Large intestine (tissue), 12 donors: ENCODE results near the gene HPCAL1. TPM values are rescaled to one million over a fixed set of nuclear protein-coding genes. Genes with fewer than 3 reads are reported as not detected.

Experiments used
- DNase-seq, 2 donors: peaks; one replicate each; pipeline versions ENCODE4 v3.0.0 to v3.0.0-alpha.2; 2013
- H3K27ac ChIP-seq: one replicate; pipeline ENCODE4 v1.5.1; 2013; ENCODE audit warnings: low read length
- H3K27me3 ChIP-seq: 2 replicates; pipeline ENCODE4 v1.6.1; 2013; ENCODE audit warnings: low read length; ENCODE audit not compliant: control insufficient read depth, insufficient read depth
- H3K36me3 ChIP-seq: 2 replicates; pipeline ENCODE4 v1.6.1; 2013; ENCODE audit warnings: low read length; ENCODE audit not compliant: control insufficient read depth, insufficient read depth
- H3K4me1 ChIP-seq: one replicate; pipeline ENCODE4 v1.6.1; 2013; ENCODE audit warnings: low read length; ENCODE audit not compliant: control insufficient read depth, insufficient read depth
- H3K4me3 ChIP-seq: one replicate; pipeline ENCODE4 v1.5.1; 2013; ENCODE audit warnings: low read length
- H3K9me3 ChIP-seq: one replicate; pipeline ENCODE4 v1.6.1; 2013; ENCODE audit warnings: mild to moderate bottlenecking, low read depth, low read length, moderate library complexity; ENCODE audit not compliant: control insufficient read depth
- WGBS: methylation state at CpG from one replicate; pipeline ENCODE4 v1.1.5; 2013; ENCODE audit warnings: low lambda C conversion rate; ENCODE audit not compliant: insufficient coverage; 5-methylcytosine and 5-hydroxymethylcytosine counted together
- long read RNA-seq, 11 donors: transcript quantifications; one replicate each; lab custom pipeline, GENCODE V29; 2026
- polyA plus RNA-seq: library from polyadenylated mRNA; unstranded; fragments of 120-200 nt; gene quantifications from one replicate; pipeline ENCODE4 v1.2.1, GENCODE V29; 2013

HPCAL1 gene
- polyA plus RNA-seq, result 68.7 TPM
- long read RNA-seq, donor 1, transcript HPCAL1-201 (5 exons, 1,751 nt), result major isoform, 9 of 9 reads
- long read RNA-seq, donor 1, partial matches to known transcripts, result 0 of 9 reads
- long read RNA-seq, donor 1, other reads (novel, unspliced or antisense), result 0 of 9 reads
- long read RNA-seq, donor 2, transcript HPCAL1-201 (5 exons, 1,751 nt), result major isoform, 34 of 47 reads
- long read RNA-seq, donor 2, partial matches to known transcripts, result 6 of 47 reads
- long read RNA-seq, donor 2, other reads (novel, unspliced or antisense), result 7 of 47 reads
- long read RNA-seq, donor 3, result 0 reads
- long read RNA-seq, donor 4, partial matches to known transcripts, result 0 of 4 reads
- long read RNA-seq, donor 4, other reads (novel, unspliced or antisense), result 0 of 4 reads
- long read RNA-seq, donor 5, transcript HPCAL1-201 (5 exons, 1,751 nt), result major isoform, 21 of 21 reads
- long read RNA-seq, donor 5, partial matches to known transcripts, result 0 of 21 reads
- long read RNA-seq, donor 5, other reads (novel, unspliced or antisense), result 0 of 21 reads
- long read RNA-seq, donor 6, transcript HPCAL1-201 (5 exons, 1,751 nt), result major isoform, 30 of 54 reads
- long read RNA-seq, donor 6, partial matches to known transcripts, result 16 of 54 reads
- long read RNA-seq, donor 6, other reads (novel, unspliced or antisense), result 8 of 54 reads
- long read RNA-seq, donor 7, transcript HPCAL1-201 (5 exons, 1,751 nt), result major isoform, 7 of 7 reads
- long read RNA-seq, donor 7, partial matches to known transcripts, result 0 of 7 reads
- long read RNA-seq, donor 7, other reads (novel, unspliced or antisense), result 0 of 7 reads
- long read RNA-seq, donor 8, transcript HPCAL1-201 (5 exons, 1,751 nt), result major isoform, 34 of 63 reads
- long read RNA-seq, donor 8, partial matches to known transcripts, result 22 of 63 reads
- long read RNA-seq, donor 8, other reads (novel, unspliced or antisense), result 6 of 63 reads
- long read RNA-seq, donor 9, transcript HPCAL1-201 (5 exons, 1,751 nt), result major isoform, 15 of 21 reads
- long read RNA-seq, donor 9, partial matches to known transcripts, result 6 of 21 reads
- long read RNA-seq, donor 9, other reads (novel, unspliced or antisense), result 0 of 21 reads
- long read RNA-seq, donor 10, transcript HPCAL1-201 (5 exons, 1,751 nt), result major isoform, 27 of 27 reads
- long read RNA-seq, donor 10, partial matches to known transcripts, result 0 of 27 reads
- long read RNA-seq, donor 10, other reads (novel, unspliced or antisense), result 0 of 27 reads
- long read RNA-seq, donor 11, transcript HPCAL1-201 (5 exons, 1,751 nt), result major isoform, 19 of 19 reads
- long read RNA-seq, donor 11, partial matches to known transcripts, result 0 of 19 reads
- long read RNA-seq, donor 11, other reads (novel, unspliced or antisense), result 0 of 19 reads

GRCh38 chr2:10302479-10303180 lies at the start of gene HPCAL1:
TSS of gene HPCAL1 (plus strand) at chr2:10302904. CDS start at chr2:10419758, 116,854 bp downstream.
- Histone ChIP-seq H3K36me3 (no peaks in the 10 kb centered on the region), H3K4me1 (peaks cover 40% of the 10 kb centered on the region), H3K27me3 (peaks cover 4% of the 10 kb centered on the region), H3K4me3 (peak within 1 kb of the TSS; percentile 81), H3K9me3 (no peaks in the 10 kb centered on the region), H3K27ac (peak within 1 kb of the TSS; percentile 91)
- DNase-seq, result peak; percentile 77 to 87
- no CpG with 5 or more reads among the region's 87 CpGs for WGBS

GRCh38 chr2:10253596-10254372 lies 48.9 kb upstream of the HPCAL1 start:
- Histone ChIP-seq H3K27ac (no peak overlapping the region), H3K9me3 (no peaks in the 10 kb centered on the region), H3K36me3 (no peaks in the 10 kb centered on the region), H3K4me1 (no peaks in the 10 kb centered on the region), H3K4me3 (no peak overlapping the region), H3K27me3 (no peaks in the 10 kb centered on the region)
- no peak for DNase-seq
- no CpG with 5 or more reads among the region's 18 CpGs for WGBS

DNA sequence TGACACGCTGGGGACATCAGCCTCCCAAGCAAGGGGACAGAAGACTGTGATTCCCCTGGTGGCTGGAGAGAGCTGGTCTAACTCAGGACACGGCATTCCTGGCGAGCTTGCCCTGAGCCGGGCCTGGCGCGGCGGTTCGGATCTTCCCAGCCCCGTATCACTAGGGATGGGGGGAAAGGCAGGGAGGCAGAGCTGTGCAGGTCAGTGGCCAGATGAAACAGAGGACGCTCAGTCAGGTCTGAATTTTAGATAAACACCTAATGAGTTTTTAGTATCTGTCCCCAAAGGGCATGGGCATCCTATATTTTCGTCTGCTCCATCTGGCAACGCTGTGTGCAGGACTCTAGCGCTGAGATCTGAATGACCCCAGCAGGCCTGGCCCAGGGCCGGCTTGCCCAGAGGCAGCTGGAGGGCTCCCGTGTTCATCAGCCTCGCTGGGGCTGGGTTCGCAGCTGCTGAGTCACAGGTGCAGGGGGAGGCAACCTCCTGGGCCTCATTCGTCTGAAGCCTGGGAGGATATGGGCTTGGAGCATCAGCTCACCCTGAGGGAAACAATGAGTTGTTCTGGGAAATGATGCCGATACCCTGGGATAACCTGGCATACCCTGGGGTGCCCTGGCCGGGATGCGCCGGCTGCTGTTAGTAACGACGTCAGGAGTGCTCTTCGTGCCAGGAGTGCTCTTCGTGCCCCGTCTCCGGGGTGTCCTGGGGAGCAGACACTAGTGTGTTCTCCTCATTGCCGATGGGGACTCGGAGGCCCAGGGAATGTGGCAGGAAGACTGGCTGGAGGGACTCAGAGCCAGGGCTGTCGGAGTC lies 48.1 kb upstream of the HPCAL1 start:
- Histone ChIP-seq H3K36me3 (no peaks in the 10 kb centered on the region), H3K27ac (no peak overlapping the region), H3K4me3 (no peak overlapping the region), H3K9me3 (no peaks in the 10 kb centered on the region), H3K4me1 (no peaks in the 10 kb centered on the region), H3K27me3 (no peaks in the 10 kb centered on the region)
- no CpG with 5 or more reads among the region's 31 CpGs for WGBS
- DNase-seq, result no peak

- no CpG with 5 or more reads among the region's 18 CpGs for WGBS
- DNase-seq, result no peak
Observed at GRCh38 chr2:10255189-10256030, 47.3 kb upstream of the HPCAL1 start.

GRCh38 chr2:10256031-10256514 lies 46.6 kb upstream of the HPCAL1 start:
- H3K36me3 ChIP-seq, result no peaks in the 10 kb centered on the region
- peaks cover 3% of the 10 kb centered on the region for H3K4me1 ChIP-seq
- WGBS, result no CpG with 5 or more reads among the region's 15 CpGs
- no peaks in the 10 kb centered on the region for H3K27me3 ChIP-seq
- DNase-seq, result no peak
- no peaks in the 10 kb centered on the region for H3K9me3 ChIP-seq
- H3K27ac ChIP-seq, result no peak overlapping the region
- no peak overlapping the region for H3K4me3 ChIP-seq

More at GRCh38 chr2:10255189-10256030, 47.3 kb upstream of the HPCAL1 start:
- Histone ChIP-seq H3K36me3 (no peaks in the 10 kb centered on the region), H3K27me3 (no peaks in the 10 kb centered on the region), H3K4me1 (peaks cover 2% of the 10 kb centered on the region), H3K4me3 (no peak overlapping the region), H3K9me3 (no peaks in the 10 kb centered on the region), H3K27ac (no peak overlapping the region)

DNA sequence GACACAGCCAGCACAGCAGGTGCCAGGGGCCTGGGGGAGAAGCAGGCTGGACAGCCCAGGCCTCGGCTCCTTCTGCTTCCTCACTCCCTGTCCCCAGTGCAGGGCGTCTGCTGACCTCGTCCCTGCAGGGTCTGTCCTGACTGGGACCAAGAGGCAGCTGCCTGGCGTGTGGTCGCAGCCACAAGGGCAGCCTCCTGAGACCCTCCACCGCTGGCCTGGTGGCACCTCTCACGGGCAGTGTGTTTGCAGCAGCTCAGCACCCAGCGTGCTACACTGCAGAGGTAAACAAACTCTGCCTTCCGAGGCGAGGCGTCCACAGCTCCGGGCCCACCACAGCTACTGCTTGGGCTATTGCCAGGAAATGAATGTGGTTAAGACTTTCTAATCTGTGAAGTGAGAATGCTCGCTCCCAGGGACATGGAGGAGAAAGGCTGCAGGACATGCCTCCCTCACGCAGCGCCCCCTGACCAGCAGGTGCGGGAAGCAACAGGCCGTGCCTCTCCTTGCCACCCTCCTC lies 46.1 kb upstream of the HPCAL1 start:
- H3K36me3 ChIP-seq, result no peaks in the 10 kb centered on the region

GRCh38 chr2:10257036-10257435 lies 45.7 kb upstream of the HPCAL1 start:
- no peak for DNase-seq
- WGBS, result no CpG with 5 or more reads among the region's 9 CpGs

More for the DNA sequence above, 46.1 kb upstream of the HPCAL1 start:
- no peaks in the 10 kb centered on the region for H3K9me3 ChIP-seq
- H3K27ac ChIP-seq, result no peak overlapping the region
- WGBS, result no CpG with 5 or more reads among the region's 17 CpGs
- no peaks in the 10 kb centered on the region for H3K27me3 ChIP-seq
- DNase-seq, result no peak
- H3K4me3 ChIP-seq, result no peak overlapping the region
- peaks cover 3% of the 10 kb centered on the region for H3K4me1 ChIP-seq

More at GRCh38 chr2:10257036-10257435, 45.7 kb upstream of the HPCAL1 start:
- Histone ChIP-seq H3K27ac (no peak overlapping the region), H3K9me3 (no peaks in the 10 kb centered on the region), H3K27me3 (no peaks in the 10 kb centered on the region), H3K4me1 (peaks cover 3% of the 10 kb centered on the region), H3K36me3 (no peaks in the 10 kb centered on the region), H3K4me3 (no peak overlapping the region)
